Sigmoid colon (tissue), 4 donors: ENCODE measurements around the gene CRISPLD2.

Source experiments
- EP300 ChIP-seq, 4 donors: sonication (generic); formaldehyde crosslinking; IDR thresholded peaks; one replicate each; pipeline ENCODE4 v1.6.1; 2017; ENCODE audit warnings: antibody characterized with exemption in 4 of 4
- POLR2A ChIP-seq, 2 donors: fragments of 450-650 bp; IDR thresholded peaks; one replicate each; pipeline ENCODE4 v1.6.1; 2016; ENCODE audit warnings: antibody characterized with exemption in 2 of 2, mild to moderate bottlenecking in 2 of 2, moderate library complexity in 2 of 2
- POLR2AphosphoS5 ChIP-seq, 4 donors: sonication (generic); formaldehyde crosslinking; IDR thresholded peaks; one replicate each; pipeline ENCODE4 v1.6.1; 2017; ENCODE audit warnings: antibody characterized with exemption in 4 of 4
- TF ChIP-seq, protein P1 (sequence below), 4 experiments: fragments of 450-650 bp in 3 of 4; fragments of 200-600 bp in 1 of 4; IDR thresholded peaks; one replicate each; pipeline ENCODE4 v1.5.1; 2016 to 2019; ENCODE audit warnings: antibody characterized with exemption in 4 of 4, mild to moderate bottlenecking in 3 of 4, moderate library complexity in 2 of 4

DNA sequence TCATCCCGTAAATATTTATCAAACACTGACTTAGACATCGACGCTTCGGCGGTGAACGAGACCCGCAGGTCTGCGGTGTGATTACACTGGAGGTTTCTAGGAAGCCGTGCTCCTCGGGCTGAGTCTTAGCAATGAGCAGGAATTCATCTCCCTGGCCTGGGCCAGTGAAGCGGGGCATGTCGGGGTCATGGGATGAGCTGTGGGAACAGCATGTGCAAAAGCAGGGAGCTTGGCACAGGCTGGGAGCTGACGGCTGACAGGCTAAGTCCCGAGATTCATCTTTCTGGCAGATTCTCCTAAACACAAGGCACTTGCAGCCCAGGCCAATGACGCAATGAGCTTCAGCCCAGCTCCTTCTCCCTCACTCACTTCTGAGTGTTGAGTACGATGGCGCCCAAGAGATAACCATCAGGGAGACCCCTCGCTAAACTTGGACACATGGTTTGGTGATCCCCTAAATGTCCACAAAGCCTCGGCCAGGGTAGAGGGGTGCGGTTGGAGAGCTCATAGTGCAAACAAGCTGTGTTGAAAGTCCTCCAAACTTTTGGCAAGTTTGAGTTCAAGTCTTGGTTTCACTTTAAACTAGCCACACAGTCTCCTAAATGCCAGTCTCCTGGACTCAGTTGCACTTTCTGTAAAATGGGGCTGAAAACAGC lies 12.8 kb downstream of the CRISPLD2 start:
- TF ChIP-seq, protein P1, sequence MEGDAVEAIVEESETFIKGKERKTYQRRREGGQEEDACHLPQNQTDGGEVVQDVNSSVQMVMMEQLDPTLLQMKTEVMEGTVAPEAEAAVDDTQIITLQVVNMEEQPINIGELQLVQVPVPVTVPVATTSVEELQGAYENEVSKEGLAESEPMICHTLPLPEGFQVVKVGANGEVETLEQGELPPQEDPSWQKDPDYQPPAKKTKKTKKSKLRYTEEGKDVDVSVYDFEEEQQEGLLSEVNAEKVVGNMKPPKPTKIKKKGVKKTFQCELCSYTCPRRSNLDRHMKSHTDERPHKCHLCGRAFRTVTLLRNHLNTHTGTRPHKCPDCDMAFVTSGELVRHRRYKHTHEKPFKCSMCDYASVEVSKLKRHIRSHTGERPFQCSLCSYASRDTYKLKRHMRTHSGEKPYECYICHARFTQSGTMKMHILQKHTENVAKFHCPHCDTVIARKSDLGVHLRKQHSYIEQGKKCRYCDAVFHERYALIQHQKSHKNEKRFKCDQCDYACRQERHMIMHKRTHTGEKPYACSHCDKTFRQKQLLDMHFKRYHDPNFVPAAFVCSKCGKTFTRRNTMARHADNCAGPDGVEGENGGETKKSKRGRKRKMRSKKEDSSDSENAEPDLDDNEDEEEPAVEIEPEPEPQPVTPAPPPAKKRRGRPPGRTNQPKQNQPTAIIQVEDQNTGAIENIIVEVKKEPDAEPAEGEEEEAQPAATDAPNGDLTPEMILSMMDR (IDR thresholded peaks at IDR 0.05): no peak
- TF ChIP-seq EP300 (IDR thresholded peaks at IDR 0.05): peak; percentile 100
- TF ChIP-seq POLR2AphosphoS5 (IDR thresholded peaks at IDR 0.05): peak; percentile 98 to 99 (median 99)
- peak; percentile 19 to 53 for TF ChIP-seq POLR2A (IDR thresholded peaks at IDR 0.05)
